ENCODE results near the gene USP34. TPM values are rescaled to one million over a fixed set of nuclear protein-coding genes. Genes with fewer than 3 reads are reported as not detected.

The USP34 gene
- total and polyA plus RNA-seq, 2 experiments from 2014 or later = 81.8 to 157 TPM

- H3K4me1 Mint-ChIP-seq = no peaks in the 10 kb centered on the region
- H3K36me3 ChIP-seq (ENCODE audit: insufficient read depth) = no peaks in the 10 kb centered on the region; the same call in 1 of the 2 replicates
- DNase-seq (ENCODE audit: low spot score) = no peak
- no peak within 1 kb of the TSS for H2AFZ ChIP-seq
- no peaks in the 10 kb centered on the region for H3K9me3 Mint-ChIP-seq
- no peaks in the 10 kb centered on the region for H4K20me1 ChIP-seq (replicated peaks; ENCODE audit: insufficient read depth)
- no peak within 1 kb of the TSS for H3K27ac ChIP-seq (ENCODE audit: low read depth)
- H3F3A ChIP-seq (replicated peaks; ENCODE audit: low read depth) = no peaks in the 10 kb centered on the region
- H3K79me2 ChIP-seq (replicated peaks; ENCODE audit: insufficient read depth) = no peaks in the 10 kb centered on the region
- H3K4me2 ChIP-seq = no peak within 1 kb of the TSS
- TF ChIP-seq NANOG (IDR thresholded peaks at IDR 0.05; ENCODE audit: borderline replicate concordance) = no peak
- no peak for TF ChIP-seq ZNF331 (CRISPR knock-in tag; IDR thresholded peaks at IDR 0.05; ENCODE audit: low read depth)
- TF ChIP-seq EZH2phosphoT487 (IDR thresholded peaks at IDR 0.05; ENCODE audit: unreplicated experiment) = no peak
- TF ChIP-seq CREB1 (CRISPR knock-in tag; IDR thresholded peaks at IDR 0.05; ENCODE audit: low read depth) = no peak
- no peak for TF ChIP-seq POLR2AphosphoS5 (IDR thresholded peaks at IDR 0.05; ENCODE audit: low read depth)
- no peak for TF ChIP-seq STAT1 (IDR thresholded peaks at IDR 0.05; ENCODE audit: unreplicated experiment)
- no peak for TF ChIP-seq CTCF (conservative IDR thresholded peaks at IDR 0.05; ENCODE audit: low read depth in 2 of 2)
- TF ChIP-seq EZH2 (IDR thresholded peaks at IDR 0.05; ENCODE audit: low read depth, unreplicated experiment) = no peak
- TF ChIP-seq ZNF114 (CRISPR knock-in tag; IDR thresholded peaks at IDR 0.05) = no peak
- no peak for TF ChIP-seq JUNB (IDR thresholded peaks at IDR 0.05; ENCODE audit: unreplicated experiment)
- TF ChIP-seq, protein P1, sequence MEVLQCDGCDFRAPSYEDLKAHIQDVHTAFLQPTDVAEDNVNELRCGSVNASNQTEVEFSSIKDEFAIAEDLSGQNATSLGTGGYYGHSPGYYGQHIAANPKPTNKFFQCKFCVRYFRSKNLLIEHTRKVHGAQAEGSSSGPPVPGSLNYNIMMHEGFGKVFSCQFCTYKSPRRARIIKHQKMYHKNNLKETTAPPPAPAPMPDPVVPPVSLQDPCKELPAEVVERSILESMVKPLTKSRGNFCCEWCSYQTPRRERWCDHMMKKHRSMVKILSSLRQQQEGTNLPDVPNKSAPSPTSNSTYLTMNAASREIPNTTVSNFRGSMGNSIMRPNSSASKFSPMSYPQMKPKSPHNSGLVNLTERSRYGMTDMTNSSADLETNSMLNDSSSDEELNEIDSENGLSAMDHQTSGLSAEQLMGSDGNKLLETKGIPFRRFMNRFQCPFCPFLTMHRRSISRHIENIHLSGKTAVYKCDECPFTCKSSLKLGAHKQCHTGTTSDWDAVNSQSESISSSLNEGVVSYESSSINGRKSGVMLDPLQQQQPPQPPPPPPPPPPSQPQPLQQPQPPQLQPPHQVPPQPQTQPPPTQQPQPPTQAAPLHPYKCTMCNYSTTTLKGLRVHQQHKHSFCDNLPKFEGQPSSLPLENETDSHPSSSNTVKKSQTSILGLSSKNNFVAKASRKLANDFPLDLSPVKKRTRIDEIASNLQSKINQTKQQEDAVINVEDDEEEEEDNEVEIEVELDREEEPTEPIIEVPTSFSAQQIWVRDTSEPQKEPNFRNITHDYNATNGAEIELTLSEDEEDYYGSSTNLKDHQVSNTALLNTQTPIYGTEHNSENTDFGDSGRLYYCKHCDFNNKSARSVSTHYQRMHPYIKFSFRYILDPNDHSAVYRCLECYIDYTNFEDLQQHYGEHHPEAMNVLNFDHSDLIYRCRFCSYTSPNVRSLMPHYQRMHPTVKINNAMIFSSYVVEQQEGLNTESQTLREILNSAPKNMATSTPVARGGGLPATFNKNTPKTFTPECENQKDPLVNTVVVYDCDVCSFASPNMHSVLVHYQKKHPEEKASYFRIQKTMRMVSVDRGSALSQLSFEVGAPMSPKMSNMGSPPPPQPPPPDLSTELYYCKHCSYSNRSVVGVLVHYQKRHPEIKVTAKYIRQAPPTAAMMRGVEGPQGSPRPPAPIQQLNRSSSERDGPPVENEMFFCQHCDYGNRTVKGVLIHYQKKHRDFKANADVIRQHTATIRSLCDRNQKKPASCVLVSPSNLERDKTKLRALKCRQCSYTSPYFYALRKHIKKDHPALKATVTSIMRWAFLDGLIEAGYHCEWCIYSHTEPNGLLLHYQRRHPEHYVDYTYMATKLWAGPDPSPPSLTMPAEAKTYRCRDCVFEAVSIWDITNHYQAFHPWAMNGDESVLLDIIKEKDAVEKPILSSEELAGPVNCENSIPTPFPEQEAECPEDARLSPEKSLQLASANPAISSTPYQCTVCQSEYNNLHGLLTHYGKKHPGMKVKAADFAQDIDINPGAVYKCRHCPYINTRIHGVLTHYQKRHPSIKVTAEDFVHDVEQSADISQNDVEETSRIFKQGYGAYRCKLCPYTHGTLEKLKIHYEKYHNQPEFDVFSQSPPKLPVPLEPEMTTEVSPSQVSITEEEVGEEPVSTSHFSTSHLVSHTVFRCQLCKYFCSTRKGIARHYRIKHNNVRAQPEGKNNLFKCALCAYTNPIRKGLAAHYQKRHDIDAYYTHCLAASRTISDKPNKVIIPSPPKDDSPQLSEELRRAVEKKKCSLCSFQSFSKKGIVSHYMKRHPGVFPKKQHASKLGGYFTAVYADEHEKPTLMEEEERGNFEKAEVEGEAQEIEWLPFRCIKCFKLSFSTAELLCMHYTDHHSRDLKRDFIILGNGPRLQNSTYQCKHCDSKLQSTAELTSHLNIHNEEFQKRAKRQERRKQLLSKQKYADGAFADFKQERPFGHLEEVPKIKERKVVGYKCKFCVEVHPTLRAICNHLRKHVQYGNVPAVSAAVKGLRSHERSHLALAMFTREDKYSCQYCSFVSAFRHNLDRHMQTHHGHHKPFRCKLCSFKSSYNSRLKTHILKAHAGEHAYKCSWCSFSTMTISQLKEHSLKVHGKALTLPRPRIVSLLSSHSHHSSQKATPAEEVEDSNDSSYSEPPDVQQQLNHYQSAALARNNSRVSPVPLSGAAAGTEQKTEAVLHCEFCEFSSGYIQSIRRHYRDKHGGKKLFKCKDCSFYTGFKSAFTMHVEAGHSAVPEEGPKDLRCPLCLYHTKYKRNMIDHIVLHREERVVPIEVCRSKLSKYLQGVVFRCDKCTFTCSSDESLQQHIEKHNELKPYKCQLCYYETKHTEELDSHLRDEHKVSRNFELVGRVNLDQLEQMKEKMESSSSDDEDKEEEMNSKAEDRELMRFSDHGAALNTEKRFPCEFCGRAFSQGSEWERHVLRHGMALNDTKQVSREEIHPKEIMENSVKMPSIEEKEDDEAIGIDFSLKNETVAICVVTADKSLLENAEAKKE (CRISPR knock-in tag; IDR thresholded peaks at IDR 0.05) = no peak
- TF ChIP-seq, protein P2, sequence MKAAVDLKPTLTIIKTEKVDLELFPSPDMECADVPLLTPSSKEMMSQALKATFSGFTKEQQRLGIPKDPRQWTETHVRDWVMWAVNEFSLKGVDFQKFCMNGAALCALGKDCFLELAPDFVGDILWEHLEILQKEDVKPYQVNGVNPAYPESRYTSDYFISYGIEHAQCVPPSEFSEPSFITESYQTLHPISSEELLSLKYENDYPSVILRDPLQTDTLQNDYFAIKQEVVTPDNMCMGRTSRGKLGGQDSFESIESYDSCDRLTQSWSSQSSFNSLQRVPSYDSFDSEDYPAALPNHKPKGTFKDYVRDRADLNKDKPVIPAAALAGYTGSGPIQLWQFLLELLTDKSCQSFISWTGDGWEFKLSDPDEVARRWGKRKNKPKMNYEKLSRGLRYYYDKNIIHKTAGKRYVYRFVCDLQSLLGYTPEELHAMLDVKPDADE (IDR thresholded peaks at IDR 0.05) = no peak
- TF ChIP-seq REST (IDR thresholded peaks at IDR 0.05; ENCODE audit: unreplicated experiment) = no peak
- H3K4me3 ChIP-seq = no peak within 1 kb of the TSS
- no peak for ATAC-seq
- no peak within 1 kb of the TSS for H3K27ac Mint-ChIP-seq
- H3K27me3 ChIP-seq (ENCODE audit: insufficient read depth) = no peaks in the 10 kb centered on the region
- no peaks in the 10 kb centered on the region for H3K4me1 ChIP-seq (ENCODE audit: insufficient read depth)
- H3K9me2 ChIP-seq (ENCODE audit: insufficient read depth) = no peaks in the 10 kb centered on the region
- H3K4me3 Mint-ChIP-seq = no peak within 1 kb of the TSS
- peaks cover 24% of the 10 kb centered on the region for H3K36me3 Mint-ChIP-seq (ENCODE audit: low read depth)
- H3K27me3 Mint-ChIP-seq (ENCODE audit: insufficient read depth, low read depth, poor library complexity) = peaks cover 1% of the 10 kb centered on the region
Observed at GRCh38 chr2:61161888-61162287, 309.0 kb downstream of the USP34 start, which contains the start of gene C2orf74. TSS of gene C2orf74 (plus strand) at chr2:61162188. CDS start at chr2:61162515, 327 bp downstream.
